ENCODE measurements around the gene ZNF503.

Gene ZNF503

GRCh38 chr10:75395932-75396630 lies 5.5 kb downstream of the ZNF503 start:
- H3K27ac ChIP-seq, result no peak overlapping the region
- TF ChIP-seq, protein P1, sequence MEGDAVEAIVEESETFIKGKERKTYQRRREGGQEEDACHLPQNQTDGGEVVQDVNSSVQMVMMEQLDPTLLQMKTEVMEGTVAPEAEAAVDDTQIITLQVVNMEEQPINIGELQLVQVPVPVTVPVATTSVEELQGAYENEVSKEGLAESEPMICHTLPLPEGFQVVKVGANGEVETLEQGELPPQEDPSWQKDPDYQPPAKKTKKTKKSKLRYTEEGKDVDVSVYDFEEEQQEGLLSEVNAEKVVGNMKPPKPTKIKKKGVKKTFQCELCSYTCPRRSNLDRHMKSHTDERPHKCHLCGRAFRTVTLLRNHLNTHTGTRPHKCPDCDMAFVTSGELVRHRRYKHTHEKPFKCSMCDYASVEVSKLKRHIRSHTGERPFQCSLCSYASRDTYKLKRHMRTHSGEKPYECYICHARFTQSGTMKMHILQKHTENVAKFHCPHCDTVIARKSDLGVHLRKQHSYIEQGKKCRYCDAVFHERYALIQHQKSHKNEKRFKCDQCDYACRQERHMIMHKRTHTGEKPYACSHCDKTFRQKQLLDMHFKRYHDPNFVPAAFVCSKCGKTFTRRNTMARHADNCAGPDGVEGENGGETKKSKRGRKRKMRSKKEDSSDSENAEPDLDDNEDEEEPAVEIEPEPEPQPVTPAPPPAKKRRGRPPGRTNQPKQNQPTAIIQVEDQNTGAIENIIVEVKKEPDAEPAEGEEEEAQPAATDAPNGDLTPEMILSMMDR (conservative IDR thresholded peaks at IDR 0.05), result no peak

DNA sequence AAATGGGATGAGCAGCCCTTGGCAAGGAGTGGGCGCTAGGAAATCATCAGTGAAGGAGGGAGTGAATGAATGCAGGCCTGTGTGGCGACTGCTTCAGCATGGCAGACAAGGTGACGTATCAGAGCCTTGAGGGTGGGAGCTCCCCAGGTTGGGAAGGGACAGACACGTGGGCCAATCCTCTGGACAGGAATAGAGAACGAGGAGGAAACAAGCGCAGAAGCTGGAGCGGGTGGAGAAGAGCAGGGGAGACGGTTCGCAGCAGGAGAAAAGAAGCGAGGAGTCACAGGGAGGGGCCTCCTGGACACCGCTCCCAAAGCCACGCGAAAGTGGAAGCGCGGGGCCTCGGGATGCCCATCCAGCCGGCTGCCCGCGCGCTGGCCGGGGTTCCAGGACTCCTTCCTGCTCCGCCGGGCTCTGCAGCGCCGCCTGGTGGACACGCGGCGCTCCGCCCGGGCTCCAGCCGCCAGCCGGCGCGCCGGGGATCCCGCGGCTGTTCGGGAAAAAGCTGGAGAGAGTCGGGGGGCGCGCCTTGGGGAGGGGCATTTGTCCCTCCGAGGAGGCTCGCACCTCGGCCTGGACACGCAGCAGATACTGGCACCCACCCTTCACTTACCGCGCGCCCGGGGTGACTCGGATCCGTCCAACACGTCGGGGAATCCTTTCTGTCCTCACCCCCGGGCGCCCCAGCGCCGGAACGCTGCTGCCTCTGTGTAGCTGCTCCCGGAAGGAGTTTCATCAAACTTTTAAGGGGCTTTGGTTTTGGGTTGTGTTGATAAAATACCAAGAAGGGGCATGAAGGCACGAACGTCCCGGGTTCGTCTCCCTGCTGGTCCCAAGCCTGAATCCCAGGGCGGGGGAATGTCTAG lies 6.3 kb downstream of the ZNF503 start:
- TF ChIP-seq, protein P1 (conservative IDR thresholded peaks at IDR 0.05), result peak; percentile 47
- no peak overlapping the region for H3K27ac ChIP-seq

DNA sequence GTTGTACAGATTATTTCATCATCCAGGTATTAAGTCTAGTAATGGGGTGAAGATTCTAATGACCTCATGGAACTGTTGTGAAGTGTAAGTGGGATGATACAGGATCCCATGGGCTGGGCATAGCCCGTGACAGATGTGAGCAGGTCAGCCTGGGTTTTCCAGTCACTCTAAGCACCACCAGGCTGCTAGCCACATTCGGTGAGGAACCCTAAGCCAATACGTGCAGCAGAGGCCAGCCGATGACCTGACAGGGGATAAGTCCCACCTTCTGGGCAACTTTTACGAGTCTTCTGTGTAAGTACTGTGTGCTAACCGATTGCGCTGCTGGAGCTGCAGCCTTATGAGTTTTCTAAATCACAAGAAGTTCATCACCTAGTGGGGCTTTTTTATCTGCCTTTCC lies 7.3 kb downstream of the ZNF503 start:
- TF ChIP-seq, protein P1 (conservative IDR thresholded peaks at IDR 0.05), result no peak
- H3K27ac ChIP-seq, result no peak overlapping the region

- no peak overlapping the region for H3K27ac ChIP-seq
- TF ChIP-seq, protein P1 (conservative IDR thresholded peaks at IDR 0.05), result no peak
These were observed 8.8 kb downstream of the ZNF503 start for GRCh38 chr10:75392744-75393143.

GRCh38 chr10:75392271-75392670 lies 9.3 kb downstream of the ZNF503 start:
- no peak overlapping the region for H3K27ac ChIP-seq
- TF ChIP-seq, protein P1 (conservative IDR thresholded peaks at IDR 0.05), result no peak

GRCh38 chr10:75390178-75390577 lies 11.4 kb downstream of the ZNF503 start:
- TF ChIP-seq, protein P1 (conservative IDR thresholded peaks at IDR 0.05), result no peak
- no peak overlapping the region for H3K27ac ChIP-seq

GRCh38 chr10:75388082-75388481 lies 13.5 kb downstream of the ZNF503 start:
- TF ChIP-seq, protein P1 (conservative IDR thresholded peaks at IDR 0.05), result no peak
- no peak overlapping the region for H3K27ac ChIP-seq
